HuH-7.5 (cell line): ENCODE measurements around the gene PRDM16.
A peak's percentile ranks its signal among the peaks of the same experiment; 100 is the strongest.

Experiments used
- DNase-seq: peaks from one replicate; pipeline ENCODE4 v3.0.0; 2011; ENCODE audit warnings: low spot score

PRDM16 gene

GRCh38 chr1:3398396-3399140, 329.6 kb downstream of the PRDM16 start:
- DNase-seq, result no peak

- no peak for DNase-seq
Measured at GRCh38 chr1:3399732-3400131, 330.7 kb downstream of the PRDM16 start.

GRCh38 chr1:3401585-3402257, 332.7 kb downstream of the PRDM16 start:
- no peak for DNase-seq

GRCh38 chr1:3402258-3403010, 333.4 kb downstream of the PRDM16 start:
- no peak for DNase-seq

GRCh38 chr1:3403011-3403345, 334.0 kb downstream of the PRDM16 start:
- DNase-seq, result no peak

GRCh38 chr1:3403388-3404231, 334.6 kb downstream of the PRDM16 start:
- no peak for DNase-seq

- no peak for DNase-seq
Measured at GRCh38 chr1:3404301-3404700, 335.3 kb downstream of the PRDM16 start.

- DNase-seq, result no peak
Measured at GRCh38 chr1:3404801-3405200, 335.8 kb downstream of the PRDM16 start.

GRCh38 chr1:3405491-3405890, 336.5 kb downstream of the PRDM16 start:
- DNase-seq, result no peak

GRCh38 chr1:3405974-3406867, 337.2 kb downstream of the PRDM16 start:
- DNase-seq, result no peak

GRCh38 chr1:3407021-3407420, 338.0 kb downstream of the PRDM16 start:
- no peak for DNase-seq

- no peak for DNase-seq
Measured at GRCh38 chr1:3408751-3409266, 339.8 kb downstream of the PRDM16 start.

GRCh38 chr1:3409366-3410141, 340.6 kb downstream of the PRDM16 start:
- no peak for DNase-seq

- DNase-seq, result peak; percentile 93
Measured at GRCh38 chr1:3410142-3410925, 341.3 kb downstream of the PRDM16 start.

- DNase-seq, result no peak
Measured at GRCh38 chr1:3411806-3412205, 342.8 kb downstream of the PRDM16 start.

GRCh38 chr1:3412376-3412775, 343.4 kb downstream of the PRDM16 start:
- no peak for DNase-seq

- no peak for DNase-seq
Measured at GRCh38 chr1:3413975-3414710, 345.1 kb downstream of the PRDM16 start.

GRCh38 chr1:3415260-3416090, 346.5 kb downstream of the PRDM16 start:
- DNase-seq, result no peak
